ENCODE data around the gene RPUSD1.

Gene RPUSD1

DNA sequence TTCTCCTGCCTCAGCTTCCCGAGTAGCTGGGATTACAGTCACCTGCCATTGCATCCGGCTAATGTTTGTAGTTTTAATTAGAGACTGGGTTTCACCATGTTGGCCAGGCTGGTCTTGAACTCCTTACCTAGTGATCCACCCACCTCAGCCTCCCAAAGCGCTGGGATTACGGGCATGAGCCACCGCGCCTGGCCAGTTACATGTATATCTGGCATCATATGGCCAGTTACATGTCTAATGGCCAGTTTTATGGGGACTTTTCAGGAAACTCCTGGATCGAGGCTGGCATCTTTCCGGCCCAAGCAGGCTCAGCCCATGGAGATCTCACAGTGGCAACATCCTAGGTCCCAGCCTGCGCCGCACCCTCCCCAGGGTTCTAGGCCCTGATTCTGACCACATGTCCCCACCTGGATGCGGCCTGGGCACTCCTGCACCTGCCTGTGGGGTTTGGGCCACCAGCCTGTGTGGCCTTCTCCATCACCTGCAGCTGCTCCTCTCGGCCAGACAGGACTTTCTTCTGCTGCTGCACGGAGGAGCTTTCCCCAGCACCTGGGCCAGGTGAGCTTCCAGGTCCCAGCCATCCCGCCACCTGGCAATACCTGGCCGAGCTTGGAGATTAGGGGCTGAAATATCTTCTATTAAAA, 46.1 kb downstream of the RPUSD1 start:
- DNase-seq = no peak

DNA sequence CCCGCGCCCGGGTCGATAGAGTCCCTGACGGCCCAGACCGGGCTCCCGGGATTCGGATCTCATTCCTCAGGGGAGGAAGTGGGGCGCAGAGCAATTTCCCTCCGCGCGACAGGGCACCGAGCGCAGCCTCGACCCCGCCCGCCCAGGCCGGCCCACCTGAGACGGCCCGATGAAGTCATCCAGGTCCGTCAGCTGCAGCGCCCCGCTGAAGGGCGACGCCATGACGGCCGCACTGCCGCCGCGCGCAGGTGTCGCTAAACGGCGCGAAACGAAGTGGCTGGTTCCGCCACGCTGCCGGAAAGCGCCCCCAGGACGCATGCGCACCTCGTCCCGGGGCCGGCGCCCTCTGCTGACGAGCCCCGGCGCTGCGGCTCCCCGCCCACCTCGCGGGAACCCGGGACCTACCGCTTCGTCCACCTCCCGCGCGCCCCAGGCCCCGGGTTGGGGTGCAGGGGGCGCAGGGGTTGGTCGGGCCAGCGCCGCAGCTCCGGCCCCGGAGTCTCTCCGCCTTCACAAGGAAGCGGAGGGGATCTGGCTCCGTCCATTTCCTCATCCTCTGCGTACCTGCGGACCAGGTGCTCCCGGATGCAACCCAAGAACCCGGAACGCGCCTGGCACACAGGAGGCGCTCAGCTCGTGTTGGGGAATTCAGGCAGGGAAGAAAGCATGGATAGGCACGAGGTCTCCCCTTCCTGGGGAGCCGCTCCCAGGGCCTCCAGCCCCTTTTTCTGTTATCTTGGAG, 47.2 kb downstream of the RPUSD1 start, which contains the start of gene CIAO3:
Gene CIAO3, minus strand, starts transcription at position 234 of the 742 bp plus-strand sequence. Its CDS starts 12 bp downstream, at position 222.
- no peak for DNase-seq

DNA sequence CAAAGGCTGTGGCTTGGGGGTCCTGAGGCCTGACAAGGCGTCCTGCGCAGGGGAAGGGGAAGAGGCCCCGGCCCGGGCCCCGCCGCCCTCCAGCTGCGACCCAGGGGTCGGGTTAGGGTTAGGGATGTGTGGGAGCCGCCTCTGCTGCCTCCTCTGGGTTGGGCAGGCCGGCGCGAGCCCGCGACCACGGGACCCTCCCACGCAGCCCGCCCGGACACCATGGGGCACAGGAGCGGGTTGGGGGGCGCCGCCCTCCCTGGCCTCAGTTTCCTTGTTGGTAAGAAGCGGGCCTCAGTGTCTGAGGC, 47.8 kb downstream of the RPUSD1 start:
- no peak for DNase-seq

DNA sequence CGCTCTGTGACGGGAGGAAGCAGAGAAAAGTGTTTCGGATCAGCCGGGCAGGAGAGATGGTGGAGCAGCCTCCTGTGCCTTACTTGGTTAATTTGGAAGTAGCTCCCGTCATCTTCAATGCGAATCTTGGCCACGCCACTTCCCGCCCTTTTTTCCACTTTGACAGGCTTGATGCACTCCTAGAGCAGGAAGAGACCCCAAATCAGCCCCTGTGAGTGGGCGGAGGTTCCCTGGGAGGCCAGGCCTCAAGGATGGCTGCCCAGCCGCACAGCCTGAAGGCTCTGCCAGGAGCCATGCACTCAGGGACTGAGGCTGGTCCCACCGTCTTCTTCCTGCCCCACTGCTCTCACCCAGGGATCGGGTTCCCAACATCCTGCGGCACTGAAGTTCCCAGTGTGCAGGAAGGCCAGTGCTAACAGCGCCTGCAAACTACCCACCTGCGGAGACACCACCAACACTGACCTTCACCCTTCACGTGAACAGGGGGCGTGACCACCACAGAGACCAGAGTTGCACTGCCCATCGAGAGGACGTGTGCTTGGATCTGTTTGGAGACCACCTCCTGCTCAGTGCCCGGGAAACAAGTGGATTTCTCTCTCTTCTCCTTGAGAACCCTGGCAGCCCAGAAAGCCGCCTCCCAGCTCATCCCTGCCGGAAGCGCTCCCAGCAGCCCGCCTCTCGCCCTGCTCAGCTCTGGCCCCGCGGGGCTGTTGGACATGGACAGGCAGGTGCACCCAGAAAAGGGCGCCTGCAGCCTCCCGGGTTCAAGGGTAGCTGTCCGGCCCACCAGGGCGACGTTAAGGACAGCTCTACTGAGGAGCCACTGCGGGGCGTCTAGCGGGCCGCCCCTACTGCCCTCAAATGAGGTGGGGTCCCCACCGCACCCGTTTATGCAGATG, 48.4 kb downstream of the RPUSD1 start:
- DNase-seq = no peak

DNA sequence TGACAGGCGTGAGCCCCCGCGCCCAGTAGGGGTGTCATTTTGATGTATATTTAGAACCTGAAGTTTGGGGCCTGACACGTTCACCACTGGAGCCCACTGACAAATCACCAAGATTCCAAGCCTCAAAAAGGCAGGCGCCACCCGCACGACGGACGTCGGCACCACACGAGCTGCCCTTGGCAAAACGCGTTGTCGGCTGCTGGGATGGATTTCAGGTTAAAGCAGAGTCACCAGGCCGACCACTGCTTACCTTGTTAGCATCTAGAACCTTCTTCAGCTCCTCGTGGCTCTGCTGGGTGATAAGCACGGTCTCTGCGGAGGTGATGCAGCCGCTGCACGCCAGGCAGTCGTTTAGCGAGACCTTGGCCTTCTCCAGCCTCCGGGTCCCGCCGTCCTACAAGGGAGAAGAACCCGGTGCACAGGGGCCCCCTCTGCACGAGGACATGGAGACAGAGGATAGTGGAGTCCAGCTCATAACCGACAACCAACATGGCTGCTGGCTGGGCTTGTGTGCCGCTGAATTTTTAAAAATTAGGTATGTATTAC, 51.2 kb downstream of the RPUSD1 start:
- DNase-seq = no peak

DNA sequence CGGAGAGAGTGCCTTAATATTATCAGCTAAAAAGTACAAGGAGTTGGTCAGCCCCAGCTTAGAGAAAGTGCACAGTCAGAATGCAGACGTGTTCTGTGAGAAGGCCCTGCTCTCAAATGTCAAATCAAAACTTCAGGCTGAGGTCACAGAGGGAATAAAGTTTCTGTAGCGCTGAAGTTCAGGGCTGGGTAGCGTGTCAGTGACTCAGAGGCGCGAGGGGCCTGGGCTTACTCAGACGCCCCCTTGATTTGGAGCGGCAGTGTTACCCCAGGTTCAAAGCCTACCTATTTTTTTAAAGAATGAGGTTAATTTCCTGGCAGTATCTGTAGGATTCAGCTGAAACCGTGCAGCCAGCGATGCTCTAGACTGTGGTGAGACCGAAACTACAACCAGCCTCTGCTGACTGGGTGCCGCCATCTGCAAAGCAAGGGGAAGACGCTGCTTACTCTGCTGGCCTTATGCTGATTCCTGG, 52.2 kb downstream of the RPUSD1 start:
- no peak for DNase-seq

DNA sequence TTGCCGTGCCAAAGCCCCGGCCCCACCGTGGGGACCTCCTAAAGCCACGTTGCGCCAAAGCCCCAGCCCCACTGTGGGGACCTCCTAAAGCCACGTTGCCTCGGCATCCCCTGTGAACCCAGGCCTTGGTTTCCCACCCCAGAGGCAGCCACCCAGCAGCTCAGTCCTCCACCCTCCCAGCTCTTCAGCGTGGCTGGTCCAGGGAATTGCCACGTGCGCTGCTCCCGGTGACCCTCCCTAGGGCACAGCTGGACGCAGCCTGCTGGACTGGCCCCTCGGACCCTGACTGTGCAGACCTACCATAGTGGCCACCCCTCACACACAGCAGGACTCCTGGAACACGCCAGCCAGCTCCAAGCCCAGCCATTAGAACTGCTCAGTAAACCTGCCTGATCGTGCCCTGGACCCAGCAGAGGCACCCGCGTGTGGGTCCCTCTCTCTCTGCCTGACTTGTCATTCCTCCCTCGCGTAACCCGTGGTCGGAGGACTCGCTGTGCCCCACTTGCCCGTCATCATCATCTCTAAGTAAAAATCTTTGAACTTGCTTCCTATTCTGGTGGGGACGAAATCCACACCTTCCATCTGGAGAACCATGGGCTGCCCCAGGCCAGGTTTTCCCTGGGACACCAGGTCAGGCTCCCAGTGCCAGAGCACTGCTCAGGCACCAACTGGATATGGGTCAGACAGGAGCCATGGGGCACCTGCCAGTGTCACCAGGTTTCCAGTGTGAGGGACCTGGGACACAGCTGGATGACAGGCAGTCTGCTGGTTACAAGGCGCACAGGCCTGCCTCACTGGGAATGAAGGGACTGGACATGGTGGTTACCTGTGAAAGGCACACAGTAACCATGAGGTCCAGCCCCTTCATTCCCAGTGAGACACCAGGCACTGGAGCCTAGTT, 53.0 kb downstream of the RPUSD1 start:
- DNase-seq = no peak

All from NCI-H1417 treated with DMSO at 0.1 percent for 48 hours (cell line).